ENCODE results near the gene TNNC2. TPM values are rescaled to one million over a fixed set of nuclear protein-coding genes. Genes with fewer than 3 reads are reported as not detected.
"Not testable (repeated sequence)": the region's sequence is repeated elsewhere in the genome, so short reads cannot be mapped to it uniquely, and the experiment has no call there.

The TNNC2 gene
- polyA plus RNA-seq (2011; rRNA removed) (0.60 and 0.81 TPM in 2 replicates), polyA minus RNA-seq (2011; rRNA and poly(A)+ RNA removed) (0.36 TPM in 1 of 2 replicates, not detected in the other)

GRCh38 chr20:45827030-45827652, at the start of gene TNNC2:
Gene TNNC2 (minus strand): TSS chr20:45827312. CDS start chr20:45827248, 64 bp downstream.
- H3K36me3 ChIP-seq (ENCODE audit: control insufficient read depth, insufficient read depth, low read length): no peaks in the 10 kb centered on the region
- CTCF ChIA-PET: interaction anchor here (1.2 to 1.3 kb wide), 3 partner anchors 9 to 143 kb away, joined by 3 to 4 read pairs (median 3); no protein-coding TSS in a partner anchor
- TF ChIP-seq, protein P1, sequence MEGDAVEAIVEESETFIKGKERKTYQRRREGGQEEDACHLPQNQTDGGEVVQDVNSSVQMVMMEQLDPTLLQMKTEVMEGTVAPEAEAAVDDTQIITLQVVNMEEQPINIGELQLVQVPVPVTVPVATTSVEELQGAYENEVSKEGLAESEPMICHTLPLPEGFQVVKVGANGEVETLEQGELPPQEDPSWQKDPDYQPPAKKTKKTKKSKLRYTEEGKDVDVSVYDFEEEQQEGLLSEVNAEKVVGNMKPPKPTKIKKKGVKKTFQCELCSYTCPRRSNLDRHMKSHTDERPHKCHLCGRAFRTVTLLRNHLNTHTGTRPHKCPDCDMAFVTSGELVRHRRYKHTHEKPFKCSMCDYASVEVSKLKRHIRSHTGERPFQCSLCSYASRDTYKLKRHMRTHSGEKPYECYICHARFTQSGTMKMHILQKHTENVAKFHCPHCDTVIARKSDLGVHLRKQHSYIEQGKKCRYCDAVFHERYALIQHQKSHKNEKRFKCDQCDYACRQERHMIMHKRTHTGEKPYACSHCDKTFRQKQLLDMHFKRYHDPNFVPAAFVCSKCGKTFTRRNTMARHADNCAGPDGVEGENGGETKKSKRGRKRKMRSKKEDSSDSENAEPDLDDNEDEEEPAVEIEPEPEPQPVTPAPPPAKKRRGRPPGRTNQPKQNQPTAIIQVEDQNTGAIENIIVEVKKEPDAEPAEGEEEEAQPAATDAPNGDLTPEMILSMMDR (IDR thresholded peaks at IDR 0.05; ENCODE audit: insufficient read depth, low read depth, low read length): no peak
- POLR2A ChIA-PET: interaction anchor here (0.7 kb wide), 1 partner anchor 10 kb away, joined by 8 read pairs; no protein-coding TSS in a partner anchor
- no peak within 1 kb of the TSS for H3K4me3 ChIP-seq (ENCODE audit: low read depth, low read length)
- no peak for DNase-seq (ENCODE audit: low read depth)
- no peaks in the 10 kb centered on the region; the same call in 1 of the 2 replicates for H3K27me3 ChIP-seq (ENCODE audit: control insufficient read depth, insufficient read depth, low read length)

GRCh38 chr20:45874576-45874975, 47.5 kb upstream of the TNNC2 start:
- Histone ChIP-seq H3K36me3 (ENCODE audit: control insufficient read depth, insufficient read depth, low read length) (0 out of 2 replicates have a peak, but pooled peaks cover 2% of the 10 kb centered on the region), H3K27me3 (ENCODE audit: control insufficient read depth, insufficient read depth, low read length) (no peaks in the 10 kb centered on the region), H3K4me3 (ENCODE audit: low read depth, low read length) (no peak overlapping the region)
- TF ChIP-seq, protein P1 (IDR thresholded peaks at IDR 0.05; ENCODE audit: insufficient read depth, low read depth, low read length): no peak
- CTCF ChIA-PET: no interaction called here
- DNase-seq (ENCODE audit: low read depth): no peak
- POLR2A ChIA-PET: no interaction called here

- H3K4me3 ChIP-seq (ENCODE audit: low read depth, low read length); H3K27me3 ChIP-seq (ENCODE audit: control insufficient read depth, insufficient read depth, low read length); H3K36me3 ChIP-seq (ENCODE audit: control insufficient read depth, insufficient read depth, low read length); DNase-seq (ENCODE audit: low read depth); CTCF ChIA-PET; POLR2A ChIA-PET: not testable (repeated sequence)
These were observed 47.0 kb upstream of the TNNC2 start for GRCh38 chr20:45874104-45874481.

GRCh38 chr20:45873409-45874103, 46.4 kb upstream of the TNNC2 start:
- DNase-seq (ENCODE audit: low read depth): no peak
- CTCF ChIA-PET: no interaction called here
- POLR2A ChIA-PET: no interaction called here
- TF ChIP-seq, protein P1 (IDR thresholded peaks at IDR 0.05; ENCODE audit: insufficient read depth, low read depth, low read length): no peak
- Histone ChIP-seq H3K36me3 (ENCODE audit: control insufficient read depth, insufficient read depth, low read length) (0 out of 2 replicates have a peak, but pooled peaks cover 2% of the 10 kb centered on the region), H3K4me3 (ENCODE audit: low read depth, low read length) (no peak overlapping the region), H3K27me3 (ENCODE audit: control insufficient read depth, insufficient read depth, low read length) (no peaks in the 10 kb centered on the region)

DNA sequence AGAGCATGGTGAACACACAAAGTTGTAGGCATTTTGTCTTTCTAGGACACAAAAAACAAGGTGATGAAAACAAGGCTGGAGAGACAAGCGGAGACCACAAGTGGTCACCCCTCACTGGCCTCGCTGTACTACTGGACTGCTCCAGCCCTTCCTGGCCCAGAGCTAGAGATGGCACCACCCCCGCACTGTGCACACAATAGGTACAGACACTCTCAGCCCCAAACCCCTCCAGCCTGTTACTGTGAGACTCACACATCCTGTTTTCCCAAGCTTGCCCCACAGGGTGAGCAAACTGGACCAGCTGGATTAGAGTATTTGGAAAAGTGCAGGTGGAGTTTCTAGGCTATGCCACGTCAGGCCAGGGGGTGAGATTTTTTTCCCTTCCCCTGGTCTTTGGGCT, 45.5 kb upstream of the TNNC2 start:
- TF ChIP-seq, protein P1 (IDR thresholded peaks at IDR 0.05; ENCODE audit: insufficient read depth, low read depth, low read length): no peak
- ChIA-PET POLR2A (no interaction called here), CTCF (interaction anchor here (1.0 kb wide), 1 partner anchor 9 kb away, joined by 3 read pairs; no protein-coding TSS in a partner anchor)
- no peak for DNase-seq (ENCODE audit: low read depth)
- 0 out of 2 replicates have a peak, but pooled peaks cover 2% of the 10 kb centered on the region for H3K36me3 ChIP-seq (ENCODE audit: control insufficient read depth, insufficient read depth, low read length)
- H3K27me3 ChIP-seq (ENCODE audit: control insufficient read depth, insufficient read depth, low read length): no peaks in the 10 kb centered on the region
- no peak overlapping the region for H3K4me3 ChIP-seq (ENCODE audit: low read depth, low read length)

Measured in BJ (cell line).